GM18519 (cell line): Measurements from ENCODE around the gene ISYNA1.
"Not testable (repeated sequence)": the region's sequence is repeated elsewhere in the genome, so short reads cannot be mapped to it uniquely, and the experiment has no call there.

Source experiments
- ATAC-seq: cut with Tn5 transposase; IDR thresholded peaks from one replicate; pipeline ENCODE4 v1.9.1; 2021; ENCODE audit warnings: mild to moderate bottlenecking, moderate library complexity; ENCODE audit not compliant: unreplicated experiment, low FRiP score

ISYNA1 gene

GRCh38 chr19:18421371-18421959 lies 16.5 kb downstream of the ISYNA1 start:
- no peak for ATAC-seq

- no peak for ATAC-seq
Measured at GRCh38 chr19:18420930-18421329, 17.0 kb downstream of the ISYNA1 start.

- ATAC-seq, result no peak
Measured at GRCh38 chr19:18419699-18420460, 18.1 kb downstream of the ISYNA1 start.

GRCh38 chr19:18419195-18419698 lies 18.7 kb downstream of the ISYNA1 start, which contains the start of gene SSBP4:
TSS of gene SSBP4 (plus strand) at chr19:18419398. CDS start at chr19:18419649, 251 bp downstream.
- no peak for ATAC-seq

- no peak for ATAC-seq
Measured at GRCh38 chr19:18418483-18419194, 19.3 kb downstream of the ISYNA1 start.

- no peak for ATAC-seq
Measured at GRCh38 chr19:18418029-18418482, 19.9 kb downstream of the ISYNA1 start.

DNA sequence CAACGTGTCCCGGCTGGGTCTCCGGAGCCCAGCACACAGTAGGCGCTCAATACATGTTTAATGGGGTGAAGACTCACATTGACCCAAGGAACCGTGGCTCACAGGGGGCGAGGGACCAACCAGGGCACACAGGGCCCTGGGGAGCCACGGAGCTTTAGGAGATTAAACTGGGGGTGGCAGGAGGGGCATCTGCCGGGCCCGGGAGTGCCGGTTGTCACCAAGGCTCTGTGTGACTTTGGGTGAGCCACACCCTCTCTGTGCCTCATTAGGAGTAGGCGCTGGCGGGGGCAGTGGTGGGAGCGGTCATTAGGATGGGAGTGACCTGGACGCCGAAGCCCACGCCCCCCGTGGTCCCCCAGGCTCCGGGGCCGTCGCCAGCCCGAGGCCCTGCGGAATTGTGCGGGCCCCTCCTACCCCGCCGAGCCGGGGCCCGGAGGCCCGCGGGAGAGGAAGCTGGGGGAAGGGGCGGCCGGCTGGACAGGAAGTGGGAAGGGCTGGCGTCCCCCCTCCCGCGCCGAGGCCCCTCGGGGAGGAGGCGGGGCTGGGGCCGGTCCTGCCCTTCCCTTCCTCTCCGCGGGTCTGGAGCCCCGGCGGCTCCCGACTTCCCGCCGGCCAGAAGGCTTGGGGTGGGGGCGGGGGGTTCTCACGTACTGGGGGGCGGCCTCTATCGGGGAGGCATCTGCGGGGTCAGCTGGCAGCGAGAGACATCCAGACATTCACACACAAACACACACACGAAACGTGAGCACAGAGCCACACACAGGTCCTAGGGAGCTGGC lies 20.5 kb downstream of the ISYNA1 start:
- ATAC-seq, result no peak

GRCh38 chr19:18416778-18417249 lies 21.1 kb downstream of the ISYNA1 start:
- no peak for ATAC-seq

DNA sequence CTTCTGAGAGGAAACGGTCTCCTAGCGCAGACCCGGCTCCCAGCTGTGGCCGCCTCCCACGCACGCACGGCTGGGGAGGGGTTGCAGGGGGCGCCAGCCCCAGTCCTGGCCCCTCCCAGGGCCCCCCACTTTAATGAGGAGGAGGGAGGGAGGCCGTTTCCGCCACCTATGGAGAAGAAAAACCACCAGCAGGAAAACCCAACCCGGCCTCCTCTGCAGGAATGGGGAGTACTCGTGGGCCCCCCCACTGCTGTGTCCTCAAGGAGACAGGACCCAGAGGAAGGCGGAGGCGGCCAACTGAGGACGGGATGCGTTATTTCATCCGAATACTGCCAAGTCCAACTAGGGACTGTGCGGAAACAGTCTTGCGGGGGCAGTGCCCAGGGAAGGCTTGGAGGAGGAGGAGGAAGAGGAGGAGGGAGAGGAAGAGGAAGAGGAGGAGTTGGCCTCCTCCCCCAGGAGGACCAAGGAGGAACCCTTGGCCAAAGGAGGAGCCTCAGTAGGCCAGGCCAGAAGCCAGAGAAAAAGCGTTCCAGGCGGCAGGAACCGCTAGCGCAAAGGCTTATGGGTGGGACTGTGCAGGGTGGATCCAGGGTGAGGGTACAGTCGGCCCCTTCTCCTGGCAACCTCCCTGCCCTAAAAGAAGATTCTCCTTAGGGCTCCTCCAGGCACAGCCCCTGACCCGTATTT lies 22.6 kb downstream of the ISYNA1 start:
- ATAC-seq, result no peak

GRCh38 chr19:18414504-18415177 lies 23.3 kb downstream of the ISYNA1 start:
- no peak for ATAC-seq

DNA sequence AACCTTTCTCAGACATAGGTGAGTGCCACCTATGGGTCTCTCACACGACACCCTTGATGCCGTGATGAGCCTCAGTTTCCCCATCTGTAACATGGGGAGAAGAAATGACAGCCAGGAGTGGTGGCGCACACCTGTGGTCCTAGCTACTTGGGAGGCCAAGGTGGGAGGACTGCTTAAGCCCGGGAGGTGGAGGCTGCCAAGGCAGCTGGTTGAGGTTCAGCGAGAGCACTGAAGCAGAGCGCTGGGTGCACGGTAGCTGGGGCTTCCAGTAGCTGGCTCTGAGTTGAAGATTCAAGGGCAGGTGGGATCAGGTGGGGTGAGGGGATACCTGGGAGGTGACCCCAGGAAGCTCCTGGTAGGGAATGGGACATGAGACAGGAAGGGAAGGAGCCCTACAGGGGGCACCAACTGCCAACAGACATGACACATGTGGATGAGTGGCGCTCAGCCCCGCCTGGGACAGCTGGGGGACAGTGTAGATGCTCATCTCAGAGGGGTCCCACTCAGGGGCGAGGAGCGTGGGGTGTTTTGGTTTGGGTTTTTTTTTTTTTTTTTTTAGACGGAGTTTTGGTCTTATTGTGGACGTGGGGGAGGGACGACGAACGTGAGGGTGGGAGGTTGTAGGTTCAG lies 25.2 kb downstream of the ISYNA1 start:
- no peak for ATAC-seq

GRCh38 chr19:18408053-18408476 lies 29.9 kb downstream of the ISYNA1 start:
- ATAC-seq, result no peak

GRCh38 chr19:18406749-18407148 lies 31.2 kb downstream of the ISYNA1 start:
- no peak for ATAC-seq

- ATAC-seq, result not testable (repeated sequence)
Measured at GRCh38 chr19:18405754-18406153, 32.2 kb downstream of the ISYNA1 start.

- ATAC-seq, result not testable (repeated sequence)
Measured at GRCh38 chr19:18402455-18403248, 35.3 kb downstream of the ISYNA1 start.

DNA sequence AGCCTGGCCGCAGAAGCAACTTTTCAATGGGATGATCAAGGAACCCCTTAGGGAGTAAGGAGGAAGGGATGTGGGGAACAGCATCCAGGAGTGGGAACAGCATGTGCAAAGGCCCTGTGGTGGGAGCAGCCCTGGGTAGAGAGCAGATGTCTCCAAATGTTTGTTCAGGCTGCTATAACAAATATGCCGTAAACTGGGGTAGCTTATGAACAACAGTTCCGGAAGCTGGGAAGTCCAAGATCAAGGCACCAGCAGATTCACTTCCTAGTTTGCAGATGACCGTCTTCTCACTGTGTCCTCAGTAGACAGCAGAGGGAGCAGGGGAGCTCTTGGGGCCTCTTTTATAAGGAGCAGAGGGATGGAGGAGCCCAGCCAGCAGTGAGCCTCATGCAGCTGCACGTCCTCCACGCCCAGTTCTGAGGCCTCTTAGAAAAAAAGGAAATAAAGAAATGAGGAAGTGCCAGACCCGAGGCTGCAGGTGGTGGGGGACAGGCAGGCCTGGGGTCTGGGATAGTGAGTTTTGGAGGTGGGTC lies 36.3 kb downstream of the ISYNA1 start:
- no peak for ATAC-seq

- ATAC-seq, result no peak
Measured at GRCh38 chr19:18399008-18399407, 38.9 kb downstream of the ISYNA1 start.
